ENCODE results near the gene FBF1. TPM values are rescaled to one million over a fixed set of nuclear protein-coding genes. Genes with fewer than 3 reads are reported as not detected.

Gene FBF1
- total and polyA plus RNA-seq, 2 of the 4 experiments (the other 2 are of a cell fraction), result 4.5 to 8.0 TPM

- Histone ChIP-seq H3K27me3 (ENCODE audit: control insufficient read depth, insufficient read depth, low read length) (no peaks in the 10 kb centered on the region), H3K4ac (ENCODE audit: low read depth, low read length) (peak overlapping the region; percentile 46; the same call in 1 of the 2 replicates), H4K91ac (ENCODE audit: insufficient read depth, low read depth, low read length) (peak overlapping the region; percentile 46), H4K20me1 (ENCODE audit: insufficient read depth, low read length) (no peaks in the 10 kb centered on the region), H3K79me1 (ENCODE audit: low read depth in 1 of 2, low read length in 2 of 2) (peaks cover 23 to 54% of the 10 kb centered on the region in 2 experiments), H3K14ac (replicated peaks; ENCODE audit: low read depth, low read length) (peak overlapping the region; percentile 54; the same call in 1 of the 2 replicates), H2BK5ac (ENCODE audit: low read depth, low read length, poor library complexity, severe bottlenecking) (no peak overlapping the region), H3K4me1 (ENCODE audit: control insufficient read depth, insufficient read depth, low read length) (peaks cover 5% of the 10 kb centered on the region; the same call in 1 of the 2 replicates), H2AK5ac (ENCODE audit: low read depth, low read length) (peak overlapping the region; percentile 43; the same call in 1 of the 2 replicates), H2BK20ac (ENCODE audit: low read depth, low read length) (no peak overlapping the region), H3K27ac (ENCODE audit: insufficient read depth, low read length) (no peak overlapping the region), H2BK120ac (ENCODE audit: low read depth, low read length) (no peak overlapping the region), H4K8ac (ENCODE audit: low read depth in 2 of 2, low read length in 2 of 2) (peak overlapping the region in 1 of 2 experiments; percentile 58; a peak in 1 of 4 replicates), H3K56ac (ENCODE audit: extremely low read depth, insufficient read depth, low read length) (no peak overlapping the region), H3K9ac (ENCODE audit: low read depth, low read length) (no peak overlapping the region), H3K4me3 (ENCODE audit: insufficient read depth, low read depth, low read length) (no peak overlapping the region), H3K9me3 (ENCODE audit: control insufficient read depth, insufficient read depth, low read length) (no peaks in the 10 kb centered on the region), H3K9me1 (ENCODE audit: insufficient read depth, low read length) (peaks cover 22% of the 10 kb centered on the region), H3K18ac (ENCODE audit: low read depth, low read length) (no peak overlapping the region), H3K4me2 (ENCODE audit: low read depth, low read length) (no peak overlapping the region), H3K36me3 (ENCODE audit: control insufficient read depth, insufficient read depth, low read length) (peaks cover 6% of the 10 kb centered on the region; the same call in 1 of the 2 replicates), H2AFZ (replicated peaks; ENCODE audit: low read length, poor library complexity) (peak overlapping the region; percentile 32), H3K23ac (ENCODE audit: low read depth, low read length) (no peak overlapping the region), H2BK15ac (ENCODE audit: low read depth, low read length) (no peak overlapping the region), H2AK9ac (replicated peaks; ENCODE audit: low read depth, low read length, poor library complexity) (no peak overlapping the region), H4K5ac (ENCODE audit: low read depth, low read length) (no peak overlapping the region)
- ChIA-PET CTCF (interaction anchor here (0.6 kb wide), 1 partner anchor 533 kb away, joined by 4 read pairs; no protein-coding TSS in a partner anchor), POLR2A (ENCODE audit: unreplicated experiment) (no interaction called here)
- in situ Hi-C loops (cut with MboI; ENCODE audit: low sequenced_read_pairs), result no loop called here
- dilution Hi-C loops (cut with HindIII; ENCODE audit: low sequenced_read_pairs, unreplicated experiment), result no loop called here
- DNase-seq (no peak), ATAC-seq (ENCODE audit: low read depth) (no peak)
- 0% methylated on average over 1 of the region's 6 CpGs; no CpG with 5 or more reads in 1 of the 2 experiments for WGBS, 2 experiments (ENCODE audit: extremely low coverage in 2 of 2, insufficient read length in 1 of 2)
- intact Hi-C loops (cut with micrococcal nuclease), result no loop called here
- BruUV-seq (replicated peaks), result no TSS peak
- no peak for TF ChIP-seq USF2 (IDR thresholded peaks at IDR 0.05; ENCODE audit: low read depth, low read length)
- TF ChIP-seq BHLHE40 (IDR thresholded peaks at IDR 0.05; ENCODE audit: low read depth, low read length), result no peak
- TF ChIP-seq RFX5 (IDR thresholded peaks at IDR 0.05; ENCODE audit: low read depth, low read length), result no peak
- no peak for TF ChIP-seq RAD21 (IDR thresholded peaks at IDR 0.05; ENCODE audit: low read length)
- no peak for TF ChIP-seq MAZ (IDR thresholded peaks at IDR 0.05; ENCODE audit: borderline replicate concordance, low read depth, low read length)
- no peak for TF ChIP-seq CEBPB (IDR thresholded peaks at IDR 0.05; ENCODE audit: low read depth, low read length)
- TF ChIP-seq RCOR1 (IDR thresholded peaks at IDR 0.05; ENCODE audit: insufficient replicate concordance, low read length), result no peak
- TF ChIP-seq CTCF (conservative IDR thresholded peaks at IDR 0.05; ENCODE audit: low read depth, low read length), result no peak
- TF ChIP-seq POLR2A (IDR thresholded peaks at IDR 0.05; ENCODE audit: low read depth, low read length), result no peak
- TF ChIP-seq CHD1 (IDR thresholded peaks at IDR 0.05; ENCODE audit: low read depth, low read length), result no peak
- no peak for TF ChIP-seq FOS (IDR thresholded peaks at IDR 0.05; ENCODE audit: low read depth, low read length)
- no peak for TF ChIP-seq SMC3 (IDR thresholded peaks at IDR 0.05; ENCODE audit: low read depth, low read length)
- no peak for TF ChIP-seq MAFK (IDR thresholded peaks at IDR 0.05; ENCODE audit: low read depth, low read length)
- TF ChIP-seq MXI1 (IDR thresholded peaks at IDR 0.05; ENCODE audit: borderline replicate concordance, low read depth, low read length), result no peak
- no peak for TF ChIP-seq NFE2L2 (IDR thresholded peaks at IDR 0.05; ENCODE audit: low read depth, low read length)
Observed at GRCh38 chr17:75983501-75984181, 42.8 kb upstream of the FBF1 start.
